CD4-positive, alpha-beta T cell (primary cell): Measurements from ENCODE around the gene SOX15. TPM values are rescaled to one million over a fixed set of nuclear protein-coding genes. Genes with fewer than 3 reads are reported as not detected.

Source experiments
- ATAC-seq: fragments of 200-7000 bp; cut with Tn5 transposase; one replicate; pipeline ENCODE4 v1.10.0; 2022; ENCODE audit warnings: mild to moderate bottlenecking; ENCODE audit not compliant: poor library complexity
- CTCF ChIA-PET: fragments of 350-600 bp; sonication (Branson Sonifier 250); formaldehyde crosslinking; loops from one replicate; lab custom pipeline; 2021; ENCODE audit warnings: antibody characterized with exemption, inconsistent platforms; lab: Charles Lee
- POLR2A ChIA-PET: fragments of 350-600 bp; sonication (Branson Sonifier 250); formaldehyde crosslinking; loops from one replicate; lab custom pipeline; 2021; ENCODE audit warnings: antibody characterized with exemption, inconsistent platforms; lab: Charles Lee
- DNase-seq, 14 experiments: peaks; one replicate each; pipeline ENCODE4 v3.0.0-alpha.2; 2013 to 2020; ENCODE audit warnings: mixed read lengths in 2 of 14
- H3K27ac ChIP-seq, 2 donors: one replicate each; pipeline versions ENCODE4 v1.5.1 to v1.7.0; 2013; ENCODE audit warnings: low read length in 2 of 2, low read depth in 1 of 2, mild to moderate bottlenecking in 1 of 2
- H3K27me3 ChIP-seq, 2 experiments: 1 replicate in 1 of 2; 2 replicates in 1 of 2; pipeline versions ENCODE4 v1.6.1 to v1.7.0; 2013; ENCODE audit warnings: low read length in 2 of 2, control low read depth in 1 of 2, mild to moderate bottlenecking in 1 of 2, moderate library complexity in 1 of 2; ENCODE audit not compliant: insufficient read depth in 2 of 2, control insufficient read depth in 1 of 2
- H3K36me3 ChIP-seq: one replicate; pipeline ENCODE4 v1.6.1; 2013; ENCODE audit warnings: low read length, control low read depth; ENCODE audit not compliant: insufficient read depth
- H3K4me1 ChIP-seq: one replicate; pipeline ENCODE4 v1.6.1; 2013; ENCODE audit warnings: low read length, control low read depth; ENCODE audit not compliant: insufficient read depth
- H3K4me3 ChIP-seq: one replicate; pipeline ENCODE4 v1.5.1; 2013; ENCODE audit warnings: mild to moderate bottlenecking, low read length, moderate library complexity
- H3K9me3 ChIP-seq, 2 experiments: 1 replicate in 1 of 2; 2 replicates in 1 of 2; pipeline versions ENCODE4 v1.6.1 to v1.7.0; 2013; ENCODE audit warnings: low read length in 2 of 2, mild to moderate bottlenecking in 2 of 2, control low read depth in 1 of 2, moderate library complexity in 1 of 2; ENCODE audit not compliant: control insufficient read depth in 1 of 2, insufficient read depth in 1 of 2
- H3K27ac Mint-ChIP-seq: one replicate; pipeline ENCODE4 v1.8.0; 2020; ENCODE audit warnings: mixed read lengths
- H3K27me3 Mint-ChIP-seq: one replicate; pipeline ENCODE4 v1.8.0; 2021; ENCODE audit warnings: mixed read lengths
- H3K36me3 Mint-ChIP-seq: one replicate; pipeline ENCODE4 v1.8.0; 2021; ENCODE audit warnings: low read depth, mixed read lengths
- H3K4me1 Mint-ChIP-seq: one replicate; pipeline ENCODE4 v1.8.0; 2021; ENCODE audit warnings: low read depth, mixed read lengths
- H3K4me3 Mint-ChIP-seq: one replicate; pipeline ENCODE4 v1.8.0; 2020; ENCODE audit warnings: mild to moderate bottlenecking, mixed read lengths
- H3K9me3 Mint-ChIP-seq: one replicate; pipeline ENCODE4 v1.8.0; 2020; ENCODE audit warnings: mixed read lengths
- intact Hi-C, 2 experiments: fragments of 100-400 bp; cut with DNase I in 1 of 2; cut with micrococcal nuclease in 1 of 2; formaldehyde crosslinking; loops; one replicate each; pipeline versions ENCODE4 v1.15.1 to v1.9.0; 2023 to 2025; cut with DNase I, micrococcal nuclease
- polyA plus RNA-seq, 2 donors: library from polyadenylated mRNA; unstranded; fragments of 120-200 nt; gene quantifications; one replicate each; pipeline ENCODE4 v1.2.1, GENCODE V29; 2013
- total RNA-seq, 174 experiments: library from RNA in 2 of 174; stranded (reverse) in 2 of 174; gene quantifications; one replicate each; pipeline ENCODE4 v1.2.3 and lab custom pipeline; 2021 to 2026
- TF ChIP-seq, protein P1 (sequence below): fragments of 200-600 bp; IDR thresholded peaks from one replicate; pipeline ENCODE4 v1.8.0; 2022; ENCODE audit warnings: antibody characterized with exemption, mild to moderate bottlenecking

Gene SOX15
- total RNA-seq (under 1 TPM in 1 of 2 experiments, not detected in 1; 0.30 TPM), total RNA-seq (lab: John Stamatoyannopoulos, UW) (0 to 0.98 (median 0.25) reads per million in 172 experiments)
- 0.66 TPM for polyA plus RNA-seq (2013, experiment 1 of 2)
- polyA plus RNA-seq (2013, experiment 2 of 2): 1.2 TPM

GRCh38 chr17:7589891-7590691 is at the start of gene SOX15:
SOX15 (minus strand) TSS chr17:7590094; CDS start chr17:7589676, 418 bp downstream.
- DNase-seq: peak in 1 of 14 experiments; percentile 44
- Mint-ChIP-seq H3K4me1 (peaks cover under 1% of the 10 kb centered on the region), H3K4me3 (no peak within 1 kb of the TSS), H3K9me3 (no peaks in the 10 kb centered on the region), H3K27me3 (no peaks in the 10 kb centered on the region), H3K27ac (no peak within 1 kb of the TSS), H3K36me3 (peaks cover 56% of the 10 kb centered on the region)
- TF ChIP-seq, protein P1, sequence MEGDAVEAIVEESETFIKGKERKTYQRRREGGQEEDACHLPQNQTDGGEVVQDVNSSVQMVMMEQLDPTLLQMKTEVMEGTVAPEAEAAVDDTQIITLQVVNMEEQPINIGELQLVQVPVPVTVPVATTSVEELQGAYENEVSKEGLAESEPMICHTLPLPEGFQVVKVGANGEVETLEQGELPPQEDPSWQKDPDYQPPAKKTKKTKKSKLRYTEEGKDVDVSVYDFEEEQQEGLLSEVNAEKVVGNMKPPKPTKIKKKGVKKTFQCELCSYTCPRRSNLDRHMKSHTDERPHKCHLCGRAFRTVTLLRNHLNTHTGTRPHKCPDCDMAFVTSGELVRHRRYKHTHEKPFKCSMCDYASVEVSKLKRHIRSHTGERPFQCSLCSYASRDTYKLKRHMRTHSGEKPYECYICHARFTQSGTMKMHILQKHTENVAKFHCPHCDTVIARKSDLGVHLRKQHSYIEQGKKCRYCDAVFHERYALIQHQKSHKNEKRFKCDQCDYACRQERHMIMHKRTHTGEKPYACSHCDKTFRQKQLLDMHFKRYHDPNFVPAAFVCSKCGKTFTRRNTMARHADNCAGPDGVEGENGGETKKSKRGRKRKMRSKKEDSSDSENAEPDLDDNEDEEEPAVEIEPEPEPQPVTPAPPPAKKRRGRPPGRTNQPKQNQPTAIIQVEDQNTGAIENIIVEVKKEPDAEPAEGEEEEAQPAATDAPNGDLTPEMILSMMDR: no peak
- H3K36me3 ChIP-seq: peaks cover 71% of the 10 kb centered on the region
- H3K9me3 ChIP-seq: no peaks in the 10 kb centered on the region
- intact Hi-C loops: loop anchor here (1.0 to 10.0 kb wide), 8 partner anchors 21 to 545 kb away; partner anchors contain the start of genes SLC16A11 (in 2 of the 2), FGF11 (in 1 of the 2), SLC2A4 (in 1 of the 2) and TMEM102 (in 1 of the 2)
- H3K4me3 ChIP-seq: no peak within 1 kb of the TSS
- no peaks in the 10 kb centered on the region for H3K27me3 ChIP-seq
- ChIA-PET POLR2A (interaction anchor here (0.6 to 2.5 kb wide), 13 partner anchors 14 to 698 kb away, joined by 3 to 16 read pairs (median 4); partner anchors contain the start of genes FXR2, RANGRF, SAT2 and TMEM102), CTCF (interaction anchor here (0.6 to 1.9 kb wide), 17 partner anchors 10 to 658 kb away, joined by 3 to 17 read pairs (median 4); partner anchors contain the start of genes CD68, CTC1, FXR2 and SENP3)
- peaks cover 23% of the 10 kb centered on the region for H3K4me1 ChIP-seq
- no peak within 1 kb of the TSS for H3K27ac ChIP-seq
- ATAC-seq: no peak

GRCh38 chr17:7636163-7636562 is 46.3 kb upstream of the SOX15 start:
- Mint-ChIP-seq H3K4me1 (no peaks in the 10 kb centered on the region), H3K27ac (no peak overlapping the region), H3K4me3 (no peak overlapping the region), H3K36me3 (no peaks in the 10 kb centered on the region), H3K27me3 (no peaks in the 10 kb centered on the region), H3K9me3 (no peaks in the 10 kb centered on the region)
- ChIA-PET POLR2A (no interaction called here), CTCF (no interaction called here)
- Histone ChIP-seq H3K27me3 (no peaks in the 10 kb centered on the region), H3K4me1 (no peaks in the 10 kb centered on the region), H3K9me3 (no peaks in the 10 kb centered on the region), H3K4me3 (no peak overlapping the region), H3K27ac (no peak overlapping the region), H3K36me3 (no peaks in the 10 kb centered on the region)
- intact Hi-C loops: no loop called here
- DNase-seq (no peak), ATAC-seq (no peak)
- TF ChIP-seq, protein P1: no peak

- ChIA-PET POLR2A (interaction anchor here (1.9 kb wide), 1 partner anchor 53 kb away, joined by 5 read pairs; the partner anchor contains the start of gene TP53), CTCF (interaction anchor here (1.3 kb wide), 1 partner anchor 54 kb away, joined by 4 read pairs; the partner anchor contains the start of gene WRAP53)
- Mint-ChIP-seq H3K36me3 (no peaks in the 10 kb centered on the region), H3K27me3 (no peaks in the 10 kb centered on the region), H3K4me1 (no peaks in the 10 kb centered on the region), H3K9me3 (no peaks in the 10 kb centered on the region), H3K27ac (no peak overlapping the region), H3K4me3 (no peak overlapping the region)
- H3K27ac ChIP-seq: no peak overlapping the region
- no peak for ATAC-seq
- no peak for DNase-seq
- intact Hi-C loops: loop anchor here in 1 of 2 experiments (5.0 kb wide), 1 partner anchor 53 kb away; the partner anchor contains the start of genes TP53 and WRAP53
- no peaks in the 10 kb centered on the region for H3K27me3 ChIP-seq
- H3K4me1 ChIP-seq: no peaks in the 10 kb centered on the region
- H3K36me3 ChIP-seq: no peaks in the 10 kb centered on the region
- no peaks in the 10 kb centered on the region for H3K9me3 ChIP-seq
- TF ChIP-seq, protein P1: no peak
- no peak overlapping the region for H3K4me3 ChIP-seq
Observed at GRCh38 chr17:7634384-7634783, 44.5 kb upstream of the SOX15 start.
